Measurements from ENCODE around the gene TNFRSF8.

Gene TNFRSF8

DNA sequence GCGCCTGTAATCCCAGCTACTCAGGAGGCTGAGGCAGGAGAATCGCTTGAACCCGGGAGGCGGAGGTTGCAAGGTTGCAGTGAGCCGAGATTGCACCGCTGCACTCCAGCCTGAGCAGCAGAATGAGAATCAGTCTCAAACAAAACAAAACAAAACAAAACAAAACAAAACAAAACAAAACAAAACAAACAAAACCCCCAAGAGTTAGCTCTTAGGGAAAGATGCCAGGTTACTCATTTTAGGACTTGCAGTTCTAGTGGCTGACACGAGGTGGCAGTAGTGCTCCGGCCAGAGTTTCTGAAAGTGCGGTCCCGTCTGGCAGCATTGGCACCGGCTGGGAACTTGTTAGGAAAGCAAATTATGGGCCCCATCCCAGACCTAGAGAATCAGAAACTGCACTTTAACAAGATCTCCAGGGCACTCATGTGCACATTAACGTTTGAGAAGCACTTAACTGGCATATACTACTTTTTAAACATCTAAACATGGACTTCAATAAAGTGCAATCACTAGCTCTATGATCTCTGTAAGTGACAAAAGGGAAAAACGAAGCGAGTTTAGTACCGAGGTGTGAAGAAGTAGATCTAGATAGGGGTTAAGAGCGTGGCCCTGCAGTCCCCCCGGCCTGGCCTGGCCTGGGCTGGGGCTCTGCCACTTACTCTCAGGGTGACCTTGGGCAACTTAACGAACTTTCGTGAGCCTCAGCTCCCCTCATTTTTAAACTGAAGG, 61.8 kb downstream of the TNFRSF8 start:
- FAIRE-seq = peak; percentile 38

DNA sequence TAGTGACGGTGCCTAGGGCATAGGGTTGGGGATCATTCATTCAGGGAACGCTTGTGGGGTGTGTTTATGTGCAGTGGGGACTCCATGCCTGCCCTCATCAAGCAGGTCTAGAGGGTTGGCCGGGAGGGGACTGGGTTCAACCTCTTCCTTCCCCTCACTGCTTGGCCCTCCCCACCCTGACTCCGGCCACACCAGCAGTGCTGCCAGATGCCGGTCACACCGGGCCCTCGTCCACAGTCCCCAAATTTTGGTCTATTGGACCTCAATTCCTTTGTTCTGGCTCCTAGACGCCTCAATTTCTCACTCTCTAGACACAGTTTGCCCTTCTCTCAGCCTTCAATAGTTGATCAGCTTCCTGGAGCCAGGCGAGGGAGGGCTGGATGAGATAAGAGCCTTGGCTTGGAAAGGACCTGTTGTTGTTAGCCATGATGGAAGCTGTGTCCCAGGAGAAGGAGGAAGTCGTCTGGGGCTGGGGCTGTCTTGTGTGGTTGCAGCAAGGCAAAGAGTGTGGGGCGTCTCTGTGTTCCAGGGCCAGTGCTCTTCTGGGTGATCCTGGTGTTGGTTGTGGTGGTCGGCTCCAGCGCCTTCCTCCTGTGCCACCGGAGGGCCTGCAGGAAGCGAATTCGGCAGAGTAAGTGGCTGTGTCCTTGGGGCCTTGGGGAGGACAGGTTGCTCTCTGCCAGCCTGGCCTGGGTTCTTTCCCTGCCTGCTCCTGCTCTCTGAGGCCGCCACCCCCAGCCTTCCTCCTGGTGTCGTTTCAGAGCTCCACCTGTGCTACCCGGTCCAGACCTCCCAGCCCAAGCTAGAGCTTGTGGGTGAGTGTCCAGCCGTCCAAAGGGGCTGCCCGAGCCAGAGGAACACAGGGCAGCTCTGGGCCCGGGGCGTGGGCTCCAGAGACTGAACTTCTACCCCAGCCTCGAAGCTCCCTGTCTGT, 62.6 kb downstream of the TNFRSF8 start:
- FAIRE-seq = no peak

DNA sequence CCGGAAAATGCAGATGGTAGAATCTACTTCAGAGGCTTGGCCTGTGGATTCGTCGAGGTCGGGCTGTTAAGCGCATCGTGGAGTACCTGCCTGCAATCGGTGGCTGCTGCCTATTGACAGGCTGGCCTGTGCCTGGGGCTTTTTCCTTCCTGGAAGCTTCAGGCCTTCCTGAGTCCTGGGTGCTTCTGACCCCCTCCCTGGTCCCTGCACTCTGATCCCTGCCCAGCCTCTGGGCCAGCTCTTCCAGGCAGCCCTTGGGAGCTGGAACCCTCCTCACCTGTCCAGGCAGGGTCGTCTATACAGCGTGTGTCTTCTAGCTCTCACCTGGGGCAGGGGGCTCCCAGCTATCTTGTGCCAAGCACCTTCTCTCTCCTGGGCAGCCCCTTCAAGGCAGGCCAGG, 63.7 kb downstream of the TNFRSF8 start:
- no peak for FAIRE-seq

DNA sequence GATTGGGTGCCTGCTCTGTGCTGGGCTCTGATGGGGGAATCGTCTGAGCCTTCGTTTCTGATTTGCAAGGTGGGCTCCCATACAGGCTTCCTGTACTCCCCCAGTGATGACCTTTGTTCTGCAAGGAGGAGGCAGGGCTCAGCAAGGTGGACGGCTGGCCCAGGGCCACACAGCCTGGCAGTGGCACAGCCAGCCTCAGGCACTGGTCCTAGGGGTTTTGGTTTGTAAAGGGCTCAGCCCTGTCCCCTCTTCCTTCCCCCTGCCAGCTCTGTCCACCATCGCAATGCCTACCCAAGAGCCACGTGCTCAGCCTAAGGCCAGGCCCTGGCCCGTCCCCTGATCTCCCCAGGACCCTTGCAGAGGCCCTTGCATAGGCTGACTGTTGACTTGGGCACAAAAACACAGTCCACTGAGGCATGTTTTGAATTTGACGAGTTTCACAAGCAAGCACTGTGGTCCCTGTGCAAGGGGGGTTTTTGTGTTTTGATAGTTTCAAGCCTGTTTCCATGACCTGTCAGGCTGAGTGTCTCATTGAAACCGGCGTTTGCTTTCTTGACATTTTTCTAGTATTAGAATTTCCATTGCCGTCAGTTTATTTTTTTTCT, 64.2 kb downstream of the TNFRSF8 start:
- FAIRE-seq = no peak

DNA sequence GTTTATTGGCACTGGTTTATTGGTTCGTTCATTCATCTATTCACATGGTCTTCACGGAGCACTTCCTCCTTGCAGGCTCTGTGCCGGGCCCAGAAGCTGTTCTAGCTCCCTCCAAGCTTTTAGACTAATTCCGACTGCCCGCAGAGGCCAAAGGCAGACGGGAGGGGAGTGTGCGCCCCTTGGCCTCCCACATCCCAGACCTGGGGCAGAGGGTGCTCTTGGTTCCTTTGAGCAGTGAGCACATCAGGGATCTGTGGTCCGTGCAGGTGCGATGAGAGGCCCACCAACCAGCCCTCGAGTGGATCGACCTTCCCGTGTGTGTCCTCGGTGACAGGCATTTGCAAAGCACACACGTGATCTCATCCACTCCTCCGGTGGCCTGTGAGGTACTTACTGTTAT, 65.0 kb downstream of the TNFRSF8 start:
- FAIRE-seq = no peak

DNA sequence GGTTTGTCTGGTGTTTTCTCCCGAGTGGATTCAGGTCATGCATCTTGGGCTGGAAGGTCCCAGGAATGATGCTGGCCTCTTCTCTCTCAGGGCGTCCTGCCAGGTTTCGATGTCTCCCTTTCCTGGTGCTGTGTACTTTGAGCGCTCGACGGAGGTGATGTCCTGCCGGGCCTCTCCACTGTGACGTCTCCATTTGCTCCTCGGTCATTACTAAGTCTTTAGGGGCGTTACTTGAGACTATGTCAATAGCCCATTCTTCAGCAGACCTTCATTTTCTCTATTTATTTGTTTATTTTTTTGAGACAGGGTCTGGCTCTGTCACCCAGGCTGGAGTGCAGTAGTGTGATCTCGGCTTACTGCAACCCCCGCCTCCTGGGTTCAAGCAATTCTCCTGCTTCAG, 66.5 kb downstream of the TNFRSF8 start:
- no peak for FAIRE-seq

DNA sequence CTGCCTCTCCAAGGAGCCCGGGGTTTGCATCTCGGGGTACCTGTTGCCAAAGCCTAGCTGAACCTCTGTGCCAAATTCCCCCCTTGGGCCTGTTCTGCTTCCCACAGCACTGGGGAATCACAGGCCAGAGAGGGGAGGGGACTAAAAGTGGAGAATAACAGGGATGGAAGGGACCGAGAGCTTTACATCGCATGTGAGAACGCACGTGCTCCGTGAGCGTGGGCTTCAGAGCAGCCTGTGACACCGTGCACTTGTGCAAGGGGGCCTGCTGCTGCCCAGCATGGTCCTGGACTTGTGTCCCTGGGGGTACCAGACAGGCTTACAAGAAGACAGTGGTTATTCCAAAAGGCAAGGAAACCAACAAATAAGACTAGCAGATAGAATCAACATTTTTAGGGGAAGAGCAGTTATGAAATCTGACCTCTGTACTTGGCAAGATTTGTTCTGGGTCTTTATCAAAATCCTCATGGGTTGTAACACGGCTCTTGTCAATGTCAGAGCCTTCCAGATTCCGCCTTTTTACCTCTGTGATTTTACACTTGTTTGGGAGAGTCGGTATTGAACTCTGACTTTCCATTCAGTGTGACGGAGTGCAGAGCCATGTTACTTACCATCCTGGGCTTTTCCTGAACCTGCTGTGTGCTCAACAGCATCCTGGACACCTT, 67.5 kb downstream of the TNFRSF8 start:
- no peak for FAIRE-seq

DNA sequence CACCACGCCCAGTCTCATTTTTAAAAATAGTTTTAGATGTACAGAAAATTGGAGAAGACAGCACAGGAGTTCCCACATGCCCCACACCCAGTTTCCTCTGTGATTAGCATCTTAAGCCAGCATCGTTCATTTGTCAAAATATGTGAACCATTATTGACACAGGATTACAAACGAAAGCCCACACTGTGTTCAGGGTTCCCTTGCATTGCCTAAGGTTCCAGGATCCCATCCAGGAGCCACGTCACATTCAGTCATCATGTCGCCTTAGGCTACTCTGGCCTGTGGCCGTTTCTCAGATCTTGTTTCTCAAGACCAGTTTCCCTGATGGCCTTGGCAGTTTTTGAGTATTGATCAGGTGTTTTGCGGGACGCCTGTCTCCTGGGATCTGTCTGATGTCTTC, 69.0 kb downstream of the TNFRSF8 start:
- no peak for FAIRE-seq

DNA sequence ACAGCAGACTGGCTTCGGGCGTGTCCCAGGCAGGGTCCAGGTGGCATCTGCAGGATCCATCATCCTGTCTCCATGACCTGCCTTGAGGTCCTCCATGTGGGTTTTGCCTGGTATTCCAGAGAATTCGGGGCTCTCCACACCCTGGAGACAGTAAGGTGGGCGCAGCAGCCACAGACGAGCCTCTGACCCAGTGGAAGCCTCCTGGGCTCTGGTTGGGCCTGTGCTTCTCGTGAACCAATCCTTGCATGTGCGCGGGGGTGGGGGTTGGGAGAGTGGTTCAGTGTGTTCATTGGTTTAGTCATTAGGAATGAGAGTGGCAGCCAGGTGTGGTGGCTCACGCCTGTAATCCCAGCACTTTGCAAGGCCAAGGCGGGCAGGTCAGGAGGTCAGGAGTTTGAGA, 71.6 kb downstream of the TNFRSF8 start:
- FAIRE-seq = no peak

DNA sequence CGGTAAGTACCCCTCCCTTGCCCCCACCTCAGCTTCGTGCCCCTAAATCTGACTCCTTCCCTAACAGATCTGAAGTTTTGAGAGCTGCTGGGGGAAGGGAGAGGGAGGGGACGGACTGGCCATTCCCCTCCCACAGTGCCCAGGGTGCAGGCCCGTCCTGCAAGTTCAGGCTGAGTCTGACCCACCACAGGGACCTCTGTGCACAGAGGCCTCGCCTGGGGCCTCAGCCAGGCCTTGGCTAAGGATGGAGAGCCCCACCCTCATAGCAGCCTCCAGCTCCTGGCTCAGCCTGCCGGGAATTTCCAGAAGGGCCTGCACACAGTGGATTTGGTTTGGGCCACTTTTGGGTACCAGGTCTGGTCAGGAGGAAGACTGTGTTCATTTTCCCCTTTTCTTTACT, 72.5 kb downstream of the TNFRSF8 start:
- no peak for FAIRE-seq

DNA sequence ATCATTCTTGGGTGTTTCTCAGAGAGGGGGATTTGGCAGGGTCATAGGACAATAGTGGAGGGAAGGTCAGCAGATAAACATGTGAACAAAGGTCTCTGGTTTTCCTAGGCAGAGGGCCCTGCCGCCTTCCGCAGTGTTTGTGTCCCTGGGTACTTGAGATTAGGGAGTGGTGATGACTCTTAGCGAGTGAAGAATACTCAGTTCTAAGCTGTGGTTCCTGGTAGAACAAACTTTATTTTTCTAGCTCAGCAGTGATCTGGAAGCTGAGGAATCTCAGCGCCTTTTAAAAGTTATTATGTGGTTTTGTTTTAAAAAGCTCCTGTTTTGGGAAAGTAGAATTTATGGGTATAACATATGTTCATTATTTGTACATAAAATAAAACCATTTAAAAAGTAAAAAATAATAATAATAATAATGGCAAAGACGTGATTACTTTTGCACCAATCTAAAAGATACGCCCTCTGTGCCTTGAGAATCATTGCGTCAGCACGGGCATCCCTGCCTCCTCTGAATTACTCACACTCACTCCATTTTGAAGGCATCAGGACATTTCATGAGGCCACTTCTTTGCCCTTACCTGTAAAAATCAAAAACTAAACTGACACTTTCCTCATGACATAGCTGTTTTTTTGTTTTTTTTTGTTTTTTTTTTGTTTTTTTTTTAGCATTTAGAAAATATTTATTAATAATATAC, 74.0 kb downstream of the TNFRSF8 start:
- FAIRE-seq = no peak

DNA sequence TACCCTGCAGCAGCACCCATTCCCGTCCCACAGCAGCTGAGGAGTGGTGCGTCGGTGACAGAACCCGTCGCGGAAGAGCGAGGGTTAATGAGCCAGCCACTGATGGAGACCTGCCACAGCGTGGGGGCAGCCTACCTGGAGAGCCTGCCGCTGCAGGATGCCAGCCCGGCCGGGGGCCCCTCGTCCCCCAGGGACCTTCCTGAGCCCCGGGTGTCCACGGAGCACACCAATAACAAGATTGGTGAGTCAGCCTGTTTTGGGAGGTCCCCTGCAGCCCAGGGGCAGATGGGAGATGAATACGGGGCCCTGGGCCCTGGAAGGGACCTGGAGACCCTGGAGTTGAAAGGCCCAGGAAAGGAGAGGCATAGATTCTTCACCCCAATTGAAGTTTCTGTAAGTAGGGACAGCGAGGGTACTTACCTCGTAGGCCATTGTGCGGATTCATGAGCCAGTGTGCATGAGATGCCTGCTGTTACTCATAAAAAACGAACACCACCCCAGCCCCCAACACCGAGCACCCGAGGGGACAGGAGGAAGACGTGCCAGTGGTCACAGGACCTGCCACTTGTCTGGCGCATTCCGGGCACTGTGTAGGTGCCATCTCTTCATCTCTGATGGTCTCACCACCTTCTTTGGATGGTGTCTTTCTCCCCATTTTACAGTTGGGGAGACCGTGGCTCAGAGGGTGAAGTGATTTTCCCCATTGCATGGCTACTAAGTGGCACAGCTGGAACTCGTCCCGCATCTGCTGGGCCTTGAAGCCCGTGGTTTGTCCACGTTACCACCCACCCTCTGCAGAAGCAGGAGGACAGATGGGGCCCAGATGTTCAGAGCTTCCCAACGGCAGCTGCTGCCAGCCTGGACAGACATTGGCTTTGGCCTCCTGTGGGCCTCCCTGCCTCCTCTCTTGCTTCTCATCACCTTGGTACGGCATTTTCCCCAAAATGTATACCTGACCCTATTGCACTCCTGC, 75.4 kb downstream of the TNFRSF8 start:
- FAIRE-seq = no peak

DNA sequence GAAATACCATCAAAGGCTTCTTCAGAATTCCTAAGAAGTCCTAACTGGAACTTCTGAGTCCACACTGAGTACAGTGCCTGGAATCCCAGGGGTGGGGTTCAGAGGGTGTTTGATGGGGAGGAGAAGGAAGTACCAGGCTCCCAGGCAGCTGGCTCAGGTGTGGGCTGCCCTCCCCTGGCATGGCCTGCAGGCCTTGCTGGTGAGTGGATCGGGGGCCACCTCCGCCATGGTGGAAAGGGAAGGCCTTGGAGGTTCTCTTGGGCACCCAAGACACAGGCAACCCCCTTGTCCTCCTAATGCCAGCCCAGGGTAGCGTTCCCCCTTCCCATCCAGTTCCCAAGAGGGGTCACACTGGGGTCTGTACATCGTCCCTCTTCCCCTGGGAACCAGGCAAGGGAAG, 76.9 kb downstream of the TNFRSF8 start:
- no peak for FAIRE-seq

DNA sequence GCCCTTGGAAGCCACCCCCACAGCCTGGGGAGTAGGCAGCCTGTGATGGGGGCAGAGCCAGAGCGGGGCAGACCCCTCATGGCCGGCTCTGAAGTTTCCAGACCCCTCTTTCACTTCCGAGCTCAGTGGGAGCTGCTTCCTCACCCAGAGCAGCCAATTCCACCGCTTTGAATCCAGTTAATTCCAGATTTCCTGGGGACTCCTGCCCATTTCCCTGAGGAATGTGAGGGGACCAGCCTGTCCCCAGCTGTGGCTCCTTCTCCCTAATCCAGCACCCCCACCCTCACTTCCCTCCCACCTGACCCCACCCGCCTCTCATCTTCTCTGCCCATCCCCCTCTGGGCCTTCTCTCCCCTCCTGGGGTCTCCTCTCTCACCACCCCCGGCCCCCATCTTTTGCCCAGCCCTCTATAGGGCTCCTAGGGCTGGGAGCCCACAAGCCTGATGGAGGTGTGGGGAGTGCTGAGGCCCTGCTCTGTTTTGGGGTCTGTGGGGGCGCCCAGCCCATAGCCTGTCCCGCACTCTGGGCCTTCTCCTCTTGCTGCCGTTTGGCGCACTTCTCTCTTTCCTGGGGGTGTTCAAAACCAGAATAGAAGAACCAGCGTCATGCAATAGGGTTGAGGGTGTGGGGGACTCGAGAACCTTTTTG, 77.5 kb downstream of the TNFRSF8 start:
- FAIRE-seq = no peak

DNA sequence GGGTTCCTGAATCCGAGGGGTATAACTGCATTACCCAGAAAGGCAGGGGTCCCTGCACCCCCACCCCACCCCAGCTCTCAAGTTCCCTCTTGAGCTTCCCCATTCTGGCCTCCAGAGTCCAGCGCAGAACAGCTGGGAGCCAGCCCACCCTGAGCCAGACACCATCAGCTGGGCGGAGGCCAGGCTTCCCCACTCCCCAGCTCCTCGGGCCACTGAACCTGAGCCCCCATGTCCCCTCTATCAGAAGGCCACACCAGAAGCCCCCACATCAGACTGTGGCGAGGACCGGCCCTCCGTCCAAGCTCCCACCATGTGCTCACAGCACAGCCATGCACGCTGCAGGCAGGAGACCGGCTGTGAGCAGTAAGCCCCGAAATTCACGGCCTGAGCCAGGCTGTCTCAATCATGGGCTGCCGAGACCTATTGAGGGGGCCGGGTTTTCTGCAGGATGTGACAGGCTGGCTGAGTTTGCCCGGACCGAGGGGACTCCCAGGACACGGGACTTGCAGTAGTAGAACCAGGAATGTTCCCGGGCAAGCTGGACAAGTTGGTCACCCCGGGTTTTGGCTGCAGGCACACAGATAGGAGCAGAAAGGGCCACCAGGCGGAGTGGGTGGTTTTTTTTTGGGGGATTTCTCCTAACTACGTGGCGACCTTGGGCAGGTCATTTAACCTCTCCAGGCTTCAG, 78.2 kb downstream of the TNFRSF8 start:
- no peak for FAIRE-seq

DNA sequence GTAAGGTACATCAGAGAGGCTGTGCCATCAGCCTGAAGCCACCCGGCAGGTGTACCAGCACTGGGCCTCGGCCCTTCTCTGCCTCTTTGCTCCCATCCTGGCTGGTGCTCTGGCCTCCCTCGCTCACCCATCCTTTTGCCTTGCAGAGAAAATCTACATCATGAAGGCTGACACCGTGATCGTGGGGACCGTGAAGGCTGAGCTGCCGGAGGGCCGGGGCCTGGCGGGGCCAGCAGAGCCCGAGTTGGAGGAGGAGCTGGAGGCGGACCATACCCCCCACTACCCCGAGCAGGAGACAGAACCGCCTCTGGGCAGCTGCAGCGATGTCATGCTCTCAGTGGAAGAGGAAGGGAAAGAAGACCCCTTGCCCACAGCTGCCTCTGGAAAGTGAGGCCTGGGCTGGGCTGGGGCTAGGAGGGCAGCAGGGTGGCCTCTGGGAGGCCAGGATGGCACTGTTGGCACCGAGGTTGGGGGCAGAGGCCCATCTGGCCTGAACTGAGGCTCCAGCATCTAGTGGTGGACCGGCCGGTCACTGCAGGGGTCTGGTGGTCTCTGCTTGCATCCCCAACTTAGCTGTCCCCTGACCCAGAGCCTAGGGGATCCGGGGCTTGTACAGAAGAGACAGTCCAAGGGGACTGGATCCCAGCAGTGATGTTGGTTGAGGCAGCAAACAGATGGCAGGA, 79.2 kb downstream of the TNFRSF8 start:
- no peak for FAIRE-seq

DNA sequence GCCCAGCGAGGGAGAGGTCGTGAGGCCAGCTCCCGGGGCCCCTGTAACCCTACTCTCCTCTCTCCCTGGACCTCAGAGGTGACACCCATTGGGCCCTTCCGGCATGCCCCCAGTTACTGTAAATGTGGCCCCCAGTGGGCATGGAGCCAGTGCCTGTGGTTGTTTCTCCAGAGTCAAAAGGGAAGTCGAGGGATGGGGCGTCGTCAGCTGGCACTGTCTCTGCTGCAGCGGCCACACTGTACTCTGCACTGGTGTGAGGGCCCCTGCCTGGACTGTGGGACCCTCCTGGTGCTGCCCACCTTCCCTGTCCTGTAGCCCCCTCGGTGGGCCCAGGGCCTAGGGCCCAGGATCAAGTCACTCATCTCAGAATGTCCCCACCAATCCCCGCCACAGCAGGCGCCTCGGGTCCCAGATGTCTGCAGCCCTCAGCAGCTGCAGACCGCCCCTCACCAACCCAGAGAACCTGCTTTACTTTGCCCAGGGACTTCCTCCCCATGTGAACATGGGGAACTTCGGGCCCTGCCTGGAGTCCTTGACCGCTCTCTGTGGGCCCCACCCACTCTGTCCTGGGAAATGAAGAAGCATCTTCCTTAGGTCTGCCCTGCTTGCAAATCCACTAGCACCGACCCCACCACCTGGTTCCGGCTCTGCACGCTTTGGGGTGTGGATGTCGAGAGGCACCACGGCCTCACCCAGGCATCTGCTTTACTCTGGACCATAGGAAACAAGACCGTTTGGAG, 80.0 kb downstream of the TNFRSF8 start:
- FAIRE-seq = no peak

DNA sequence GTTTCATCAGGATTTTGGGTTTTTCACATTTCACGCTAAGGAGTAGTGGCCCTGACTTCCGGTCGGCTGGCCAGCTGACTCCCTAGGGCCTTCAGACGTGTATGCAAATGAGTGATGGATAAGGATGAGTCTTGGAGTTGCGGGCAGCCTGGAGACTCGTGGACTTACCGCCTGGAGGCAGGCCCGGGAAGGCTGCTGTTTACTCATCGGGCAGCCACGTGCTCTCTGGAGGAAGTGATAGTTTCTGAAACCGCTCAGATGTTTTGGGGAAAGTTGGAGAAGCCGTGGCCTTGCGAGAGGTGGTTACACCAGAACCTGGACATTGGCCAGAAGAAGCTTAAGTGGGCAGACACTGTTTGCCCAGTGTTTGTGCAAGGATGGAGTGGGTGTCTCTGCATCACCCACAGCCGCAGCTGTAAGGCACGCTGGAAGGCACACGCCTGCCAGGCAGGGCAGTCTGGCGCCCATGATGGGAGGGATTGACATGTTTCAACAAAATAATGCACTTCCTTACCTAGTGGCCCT, 80.6 kb downstream of the TNFRSF8 start:
- no peak for FAIRE-seq

DNA sequence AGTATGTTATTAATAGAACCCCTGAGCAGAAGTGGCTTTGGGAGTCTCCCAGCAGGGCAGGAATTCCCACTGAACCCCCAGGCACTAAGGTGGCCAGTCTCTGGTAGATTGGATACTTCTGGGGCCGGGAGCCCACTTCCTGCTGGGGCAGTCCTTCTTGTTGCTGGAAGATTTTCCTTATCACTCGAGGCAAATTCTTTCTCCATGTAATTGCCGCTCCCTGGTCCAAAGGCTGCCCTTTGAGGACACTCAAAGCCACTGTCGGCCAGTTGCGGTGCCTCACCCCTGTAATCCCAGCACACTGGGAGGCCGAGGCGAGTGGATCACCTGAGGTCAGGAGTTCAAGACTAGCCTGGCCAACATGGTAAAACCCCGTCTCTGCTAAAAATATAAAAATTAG, 81.1 kb downstream of the TNFRSF8 start:
- FAIRE-seq = no peak
